Measurements from ENCODE around the gene ATP2B1.
A peak's percentile ranks its signal among the peaks of the same experiment; 100 is the strongest.

The ATP2B1 gene

DNA sequence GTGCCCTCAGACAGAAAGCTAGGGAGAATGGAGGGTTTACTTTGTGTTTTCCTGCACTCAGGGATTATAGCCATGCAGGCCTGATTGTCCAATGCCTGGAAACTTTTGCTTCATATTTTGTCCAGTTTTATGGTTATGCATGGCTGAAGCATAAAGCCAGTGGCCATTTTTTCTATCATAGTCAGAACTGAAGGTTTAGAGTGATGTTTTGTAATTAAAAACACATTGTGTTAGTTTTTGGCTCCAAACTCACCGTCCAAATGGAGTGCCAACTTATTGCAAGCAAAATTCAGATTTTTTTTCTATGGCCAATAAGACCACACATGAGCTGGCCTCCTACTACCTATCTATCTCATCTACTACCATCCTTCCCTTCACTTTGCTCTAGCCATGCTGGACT is 40.2 kb upstream of the ATP2B1 start:
- H3K4me1 ChIP-seq, result peaks cover 0 to 9% (median 0%) of the 10 kb centered on the region in 10 experiments; a peak in 3 of 20 replicates
- TF ChIP-seq Cebpa-rat (IDR thresholded peaks at IDR 0.05), result no peak
- no peak overlapping the region for H3K4me2 ChIP-seq
- H3K27me3 ChIP-seq, result no peaks in the 10 kb centered on the region
- H3K27ac ChIP-seq, result no peak overlapping the region
- H3K9me3 ChIP-seq (replicated peaks in 1 of 11), result peaks cover 0 to 36% (median 6%) of the 10 kb centered on the region in 11 experiments; a peak in 11 of 22 replicates
- no peaks in the 10 kb centered on the region for H4K20me1 ChIP-seq
- no peak overlapping the region for H3K4me3 ChIP-seq
- no peaks in the 10 kb centered on the region for H3K36me3 ChIP-seq
- H3K9ac ChIP-seq, result no peak overlapping the region

DNA sequence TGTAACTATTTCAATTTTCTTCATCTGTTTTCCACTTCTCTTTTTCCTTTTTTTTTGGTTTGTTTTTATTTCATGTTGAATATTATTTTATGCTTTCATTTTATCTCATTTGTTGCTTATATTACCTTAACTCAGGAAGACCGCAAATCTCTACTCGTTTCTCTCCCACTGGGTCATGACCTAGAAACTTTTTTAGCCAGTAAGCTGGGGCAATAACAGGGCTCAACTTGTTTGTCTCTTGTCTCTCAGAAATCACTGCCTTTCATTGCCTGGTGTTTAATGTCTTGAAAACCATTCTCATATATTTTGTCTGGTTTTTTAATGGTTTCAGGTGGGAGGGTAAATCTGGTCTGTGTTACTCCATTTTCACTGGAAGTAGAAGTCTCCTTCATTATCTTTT is 36.6 kb upstream of the ATP2B1 start:
- 0 out of 22 replicates have a peak overlapping the region, but pooled peaks of 1 of the 11 experiments have one; percentile 20 for H3K4me2 ChIP-seq

DNA sequence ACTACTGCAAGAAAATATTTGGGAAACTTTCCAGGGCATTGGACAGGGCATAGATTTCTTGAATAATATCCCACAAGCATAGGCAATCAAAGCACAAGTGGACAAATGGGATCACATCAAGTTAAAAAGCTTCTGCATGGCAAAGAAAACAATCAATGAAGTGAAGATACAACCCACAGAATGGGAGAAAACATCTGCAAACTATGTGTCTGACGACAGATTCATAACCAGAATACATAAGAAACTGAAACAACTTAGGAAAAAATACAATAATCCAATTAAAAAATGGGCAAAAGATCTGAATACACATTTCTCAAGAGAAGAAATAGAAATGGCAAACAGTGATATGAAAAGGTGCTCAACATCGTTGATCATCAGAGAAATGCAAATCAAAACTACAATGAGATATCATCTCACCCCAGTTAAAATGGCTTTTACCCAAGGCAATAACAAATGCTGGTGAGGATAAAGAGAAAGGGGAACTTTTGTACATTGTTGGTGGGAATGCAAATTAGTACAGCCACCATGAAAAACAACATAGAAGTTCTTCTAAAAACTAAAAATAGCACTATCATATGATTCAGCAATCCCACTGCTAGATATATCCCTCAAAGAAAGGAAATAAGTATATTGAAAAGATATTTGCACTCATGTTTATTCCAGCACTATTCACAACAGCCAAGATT is 33.8 kb upstream of the ATP2B1 start:
- Histone ChIP-seq H3K4me2 (peak overlapping the region in 5 of 11 experiments; percentile 5 to 71 (median 41); a peak in 10 of 22 replicates), H3K9ac (peak overlapping the region in 4 of 11 experiments; percentile 17 to 66 (median 42); a peak in 6 of 22 replicates), H3K9me3 (replicated peaks in 1 of 11) (peaks cover 24 to 49% (median 42%) of the 10 kb centered on the region in 11 experiments), H3K27me3 (no peaks in the 10 kb centered on the region), H3K27ac (peak overlapping the region in 6 of 11 experiments; percentile 39 to 88 (median 72); a peak in 13 of 22 replicates), H3K36me3 (no peaks in the 10 kb centered on the region; a peak in 2 of 22 replicates), H3K4me1 (peaks cover 0 to 27% (median 7%) of the 10 kb centered on the region in 10 experiments; a peak in 10 of 20 replicates), H4K20me1 (no peaks in the 10 kb centered on the region), H3K4me3 (no peak overlapping the region)
- TF ChIP-seq Cebpa-rat (IDR thresholded peaks at IDR 0.05), result no peak

More for the DNA sequence above, 36.6 kb upstream of the ATP2B1 start:
- H3K9me3 ChIP-seq (replicated peaks in 1 of 11), result peaks cover 8 to 32% (median 17%) of the 10 kb centered on the region in 11 experiments; a peak in 21 of 22 replicates
- TF ChIP-seq Cebpa-rat (IDR thresholded peaks at IDR 0.05), result no peak
- H3K36me3 ChIP-seq, result no peaks in the 10 kb centered on the region; a peak in 2 of 22 replicates
- H3K27ac ChIP-seq, result no peak overlapping the region
- H3K27me3 ChIP-seq, result no peaks in the 10 kb centered on the region
- H3K4me3 ChIP-seq, result no peak overlapping the region
- peaks cover 0 to 27% (median 7%) of the 10 kb centered on the region in 10 experiments; a peak in 10 of 20 replicates for H3K4me1 ChIP-seq
- no peaks in the 10 kb centered on the region for H4K20me1 ChIP-seq
- no peak overlapping the region for H3K9ac ChIP-seq

DNA sequence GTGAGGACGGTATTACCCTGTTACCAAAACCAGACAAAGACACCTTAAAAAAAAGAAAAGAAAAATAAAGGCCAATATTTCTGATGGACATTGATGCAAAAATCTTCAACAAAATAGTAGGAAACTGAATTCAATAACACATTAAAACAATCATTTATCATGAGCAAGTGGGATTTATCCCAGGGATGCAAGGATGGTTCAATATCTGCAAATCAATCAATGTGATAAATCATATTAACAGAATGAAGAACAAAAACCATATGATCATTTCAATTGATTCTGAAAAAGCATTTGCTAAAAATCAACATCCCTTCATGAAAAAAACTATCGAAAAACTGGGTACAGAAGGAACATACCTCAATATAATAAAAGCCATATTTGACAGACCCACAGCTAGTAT is 32.3 kb upstream of the ATP2B1 start:
- Histone ChIP-seq H3K36me3 (no peaks in the 10 kb centered on the region; a peak in 2 of 22 replicates), H4K20me1 (no peaks in the 10 kb centered on the region), H3K4me3 (no peak overlapping the region), H3K4me2 (no peak overlapping the region), H3K9ac (no peak overlapping the region), H3K27me3 (no peaks in the 10 kb centered on the region), H3K9me3 (replicated peaks in 1 of 11) (peaks cover 24 to 62% (median 47%) of the 10 kb centered on the region in 11 experiments), H3K27ac (no peak overlapping the region), H3K4me1 (peaks cover 7 to 27% (median 15%) of the 10 kb centered on the region in 10 experiments; a peak in 17 of 20 replicates)
- no peak for TF ChIP-seq Cebpa-rat (IDR thresholded peaks at IDR 0.05)

DNA sequence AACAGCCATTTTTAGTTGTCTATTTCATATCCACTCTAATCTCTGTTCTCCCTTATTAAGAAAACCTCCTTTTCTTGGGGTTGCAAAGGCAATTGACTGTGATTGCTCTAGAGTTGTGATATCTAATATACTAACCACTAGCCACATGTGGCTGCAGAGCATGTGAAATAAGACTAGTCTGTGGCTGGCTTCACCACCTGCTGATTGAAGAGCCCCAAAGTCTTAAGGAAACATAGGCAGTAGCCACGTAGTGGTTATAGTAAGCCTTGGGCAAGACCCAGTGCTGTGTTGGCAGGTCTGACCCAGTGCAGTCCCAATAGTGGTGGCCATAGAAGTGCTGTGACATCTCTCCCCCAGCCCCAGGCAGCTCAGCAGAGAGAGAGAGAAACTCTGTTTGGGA is 28.4 kb upstream of the ATP2B1 start:
- peaks cover 41 to 81% (median 67%) of the 10 kb centered on the region in 11 experiments for H3K9me3 ChIP-seq (replicated peaks in 1 of 11)

DNA sequence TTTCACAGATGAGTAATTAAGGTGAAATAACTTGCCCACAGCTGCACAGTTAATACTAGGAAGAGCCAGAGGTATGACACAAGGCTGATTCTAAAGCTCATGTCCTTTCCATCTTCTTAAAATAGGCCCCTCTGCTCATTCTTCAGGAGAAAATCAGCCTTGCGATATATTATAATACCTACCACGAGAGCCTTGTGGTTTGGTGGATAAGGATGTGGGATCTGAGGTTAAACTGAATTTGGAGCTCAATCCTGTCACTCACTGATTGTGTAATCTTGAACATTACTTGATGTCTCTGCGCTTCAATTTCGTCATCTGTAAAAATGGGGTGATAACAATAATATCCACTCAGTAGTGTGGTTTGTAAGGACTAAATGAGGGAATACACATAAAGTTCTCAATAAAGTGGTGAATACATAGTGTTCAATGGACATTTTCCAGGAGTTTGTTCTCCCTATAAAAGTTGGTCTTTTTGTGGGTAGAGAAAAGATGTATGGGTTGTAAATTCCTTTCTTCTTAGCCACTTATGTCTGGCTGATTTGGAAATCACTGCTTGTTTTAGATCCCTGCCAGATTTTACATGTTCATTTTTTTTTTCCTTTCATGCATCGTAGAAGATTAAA is 25.1 kb upstream of the ATP2B1 start:
- Histone ChIP-seq H3K9me3 (replicated peaks in 1 of 11) (peaks cover 24 to 71% (median 35%) of the 10 kb centered on the region in 11 experiments), H3K4me1 (peaks cover 25 to 50% (median 35%) of the 10 kb centered on the region in 10 experiments), H3K4me2 (peak overlapping the region; percentile 29 to 62 (median 45); a peak in 20 of 22 replicates), H3K9ac (peak overlapping the region in 8 of 11 experiments; percentile 31 to 68 (median 52); a peak in 18 of 22 replicates), H3K4me3 (peak overlapping the region in 1 of 10 experiments; percentile 5; a peak in 1 of 20 replicates), H4K20me1 (no peaks in the 10 kb centered on the region), H3K27me3 (no peaks in the 10 kb centered on the region), H3K27ac (peak overlapping the region in 10 of 11 experiments; percentile 70 to 88 (median 83); a peak in 21 of 22 replicates), H3K36me3 (0 out of 22 replicates have a peak, but pooled peaks cover 0 to 12% (median 0%) of the 10 kb centered on the region in 11 experiments)
- peak in 9 of 11 experiments; percentile 17 to 94 (median 68); a peak in 14 of 22 replicates for TF ChIP-seq Cebpa-rat (IDR thresholded peaks at IDR 0.05)

More for the DNA sequence above, 28.4 kb upstream of the ATP2B1 start:
- Histone ChIP-seq H3K27ac (peak overlapping the region in 8 of 11 experiments; percentile 11 to 84 (median 30); a peak in 10 of 22 replicates), H3K4me1 (peaks cover 17 to 40% (median 28%) of the 10 kb centered on the region in 10 experiments), H3K27me3 (no peaks in the 10 kb centered on the region), H3K4me3 (no peak overlapping the region), H3K36me3 (peaks cover 0 to 12% (median 0%) of the 10 kb centered on the region in 11 experiments; a peak in 2 of 22 replicates), H4K20me1 (no peaks in the 10 kb centered on the region), H3K4me2 (peak overlapping the region in 1 of 11 experiments; percentile 28; a peak in 2 of 22 replicates), H3K9ac (no peak overlapping the region)
- TF ChIP-seq Cebpa-rat (IDR thresholded peaks at IDR 0.05), result no peak

DNA sequence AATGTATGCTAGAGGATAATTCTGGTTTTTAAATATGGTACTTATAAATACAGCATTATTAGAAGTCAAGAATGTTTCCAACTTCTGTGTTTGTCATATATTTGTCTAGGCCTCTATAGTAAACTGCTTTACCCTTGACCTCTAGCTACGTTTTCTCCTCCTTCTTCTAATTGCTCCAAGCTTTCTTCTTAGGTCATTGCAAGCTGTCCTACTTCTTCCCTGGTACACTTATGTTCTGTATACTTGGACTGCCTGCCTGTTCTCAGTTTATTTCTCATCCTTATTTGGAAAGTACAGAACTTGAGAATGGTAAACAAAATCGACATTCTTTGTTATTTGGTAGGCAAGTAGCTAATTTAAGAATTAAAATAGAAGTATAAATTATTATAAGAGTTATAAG is 23.9 kb upstream of the ATP2B1 start:
- H3K4me2 ChIP-seq, result peak overlapping the region in 10 of 11 experiments; percentile 5 to 56 (median 43); a peak in 16 of 22 replicates
- 0 out of 22 replicates have a peak, but pooled peaks cover 0 to 12% (median 0%) of the 10 kb centered on the region in 11 experiments for H3K36me3 ChIP-seq
- H3K4me1 ChIP-seq, result peaks cover 25 to 50% (median 35%) of the 10 kb centered on the region in 10 experiments
- H4K20me1 ChIP-seq, result no peaks in the 10 kb centered on the region
- H3K27ac ChIP-seq, result peak overlapping the region; percentile 58 to 88 (median 83); a peak in 21 of 22 replicates
- peaks cover 18 to 70% (median 24%) of the 10 kb centered on the region in 11 experiments for H3K9me3 ChIP-seq (replicated peaks in 1 of 11)
- H3K9ac ChIP-seq, result peak overlapping the region in 6 of 11 experiments; percentile 14 to 49 (median 32); a peak in 3 of 22 replicates
- no peaks in the 10 kb centered on the region for H3K27me3 ChIP-seq
- no peak overlapping the region for H3K4me3 ChIP-seq
- no peak for TF ChIP-seq Cebpa-rat (IDR thresholded peaks at IDR 0.05)

DNA sequence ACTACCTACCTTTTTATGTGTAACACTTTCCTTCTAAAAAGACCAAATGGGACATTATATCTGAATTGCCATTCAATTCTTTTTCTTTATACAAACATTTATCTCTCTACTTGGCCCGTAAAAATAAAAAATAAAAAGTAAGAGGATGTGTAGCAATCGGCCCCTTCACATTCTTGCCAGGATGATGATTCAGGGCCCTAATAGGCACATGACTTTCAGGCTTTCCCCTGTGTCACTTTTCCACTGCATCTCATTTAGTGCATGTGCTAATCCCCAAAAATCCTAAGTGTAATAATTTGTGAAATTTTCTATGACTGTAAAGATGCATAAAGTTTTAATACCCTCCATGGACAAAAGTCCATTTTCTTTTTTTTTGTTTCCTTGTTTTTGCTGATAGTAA is 23.0 kb upstream of the ATP2B1 start:
- Histone ChIP-seq H3K27ac (peak overlapping the region; percentile 58 to 88 (median 83); a peak in 21 of 22 replicates), H3K36me3 (0 out of 22 replicates have a peak, but pooled peaks cover 0 to 12% (median 0%) of the 10 kb centered on the region in 11 experiments), H3K9ac (peak overlapping the region in 2 of 11 experiments; percentile 8 to 35; a peak in 4 of 22 replicates), H3K27me3 (no peaks in the 10 kb centered on the region), H3K4me2 (peak overlapping the region in 10 of 11 experiments; percentile 2 to 56 (median 43); a peak in 15 of 22 replicates), H3K9me3 (replicated peaks in 1 of 11) (peaks cover 16 to 69% (median 24%) of the 10 kb centered on the region in 11 experiments), H3K4me3 (no peak overlapping the region), H3K4me1 (peaks cover 25 to 45% (median 35%) of the 10 kb centered on the region in 10 experiments), H4K20me1 (no peaks in the 10 kb centered on the region)
- no peak for TF ChIP-seq Cebpa-rat (IDR thresholded peaks at IDR 0.05)
